Stimulated activated memory B cell treated with anti-CD40 and anti-IgM and Interleukin-4, amounts not matched to agents 10 μg/mL and 1 μg/mL and 100 μg/mL, for 72 hours (primary cell): ENCODE data around the gene ROR1.

Experiments used
- ATAC-seq: fragments of 150-1000 bp; cut with Tn5 transposase; 2 replicates; pipeline ENCODE4 v1.10.0; 2021
- H3K27ac Mint-ChIP-seq: one replicate; pipeline ENCODE4 v1.8.0; 2022; ENCODE audit warnings: mild to moderate bottlenecking, mixed read lengths
- H3K27me3 Mint-ChIP-seq: one replicate; pipeline ENCODE4 v1.8.0; 2022; ENCODE audit warnings: mixed read lengths
- H3K36me3 Mint-ChIP-seq: one replicate; pipeline ENCODE4 v1.8.0; 2022; ENCODE audit warnings: mixed read lengths
- H3K4me1 Mint-ChIP-seq: one replicate; pipeline ENCODE4 v1.8.0; 2022; ENCODE audit warnings: mixed read lengths
- H3K4me3 Mint-ChIP-seq: one replicate; pipeline ENCODE4 v1.8.0; 2022; ENCODE audit warnings: mild to moderate bottlenecking, moderate library complexity, mixed read lengths
- H3K9me3 Mint-ChIP-seq: one replicate; pipeline ENCODE4 v1.8.0; 2022; ENCODE audit warnings: mixed read lengths

Gene ROR1

DNA sequence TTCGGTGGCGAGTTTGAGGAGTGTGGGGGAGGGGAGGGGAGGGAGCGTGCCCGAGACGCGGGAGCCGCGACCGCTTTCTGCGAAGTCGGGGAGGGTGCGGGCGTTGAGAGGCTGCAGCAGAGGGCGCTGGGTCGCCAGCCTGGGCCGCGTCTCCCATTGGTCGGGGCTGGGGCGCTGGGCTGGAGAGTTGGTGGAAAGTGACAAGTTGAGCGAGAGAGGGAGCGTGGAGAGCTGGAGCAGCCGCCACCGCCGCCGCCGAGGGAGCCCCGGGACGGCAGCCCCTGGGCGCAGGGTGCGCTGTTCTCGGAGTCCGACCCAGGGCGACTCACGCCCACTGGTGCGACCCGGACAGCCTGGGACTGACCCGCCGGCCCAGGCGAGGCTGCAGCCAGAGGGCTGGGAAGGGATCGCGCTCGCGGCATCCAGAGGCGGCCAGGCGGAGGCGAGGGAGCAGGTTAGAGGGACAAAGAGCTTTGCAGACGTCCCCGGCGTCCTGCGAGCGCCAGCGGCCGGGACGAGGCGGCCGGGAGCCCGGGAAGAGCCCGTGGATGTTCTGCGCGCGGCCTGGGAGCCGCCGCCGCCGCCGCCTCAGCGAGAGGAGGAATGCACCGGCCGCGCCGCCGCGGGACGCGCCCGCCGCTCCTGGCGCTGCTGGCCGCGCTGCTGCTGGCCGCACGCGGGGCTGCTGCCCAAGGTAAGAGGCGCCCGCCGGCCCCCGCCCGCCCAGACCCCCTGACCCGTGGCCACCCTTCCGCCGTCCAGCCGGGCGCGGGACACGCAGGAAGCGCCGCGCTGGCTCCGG, at the start of gene ROR1:
ROR1 (plus strand) TSS at position 203 of the 802 bp plus-strand sequence.
- Mint-ChIP-seq H3K4me1 (peaks cover 16% of the 10 kb centered on the region), H3K27ac (no peak within 1 kb of the TSS), H3K36me3 (no peaks in the 10 kb centered on the region), H3K9me3 (no peaks in the 10 kb centered on the region), H3K27me3 (peaks cover 53% of the 10 kb centered on the region), H3K4me3 (peak within 1 kb of the TSS; percentile 76)
- peak; percentile 93 for ATAC-seq

DNA sequence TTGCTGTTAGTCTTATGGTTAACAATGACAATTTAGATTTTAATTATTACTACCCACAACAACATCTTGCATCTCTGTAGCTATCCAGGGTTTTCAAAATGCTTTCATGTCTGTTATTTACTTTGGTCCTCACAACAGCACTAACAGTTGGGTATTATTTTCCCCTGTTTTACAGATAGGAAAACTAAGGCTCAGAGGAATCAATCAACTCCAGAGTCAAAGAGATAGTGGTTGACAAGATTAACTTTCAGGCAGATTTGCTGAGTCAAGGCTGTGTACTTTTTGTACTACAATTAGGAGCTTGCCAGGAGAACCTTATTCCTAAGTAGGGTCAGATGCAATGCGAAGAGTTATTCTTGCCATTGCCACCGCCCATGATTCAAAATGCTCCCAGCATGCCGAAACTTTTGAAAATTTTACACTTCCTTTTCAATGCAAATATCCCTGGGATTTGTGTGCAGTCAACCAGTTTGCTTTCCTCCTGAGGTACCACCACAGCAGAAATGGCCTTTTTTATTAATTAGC, 49.4 kb upstream of the ROR1 start:
- no peaks in the 10 kb centered on the region for H3K36me3 Mint-ChIP-seq
- H3K4me3 Mint-ChIP-seq: no peak overlapping the region
- no peaks in the 10 kb centered on the region for H3K4me1 Mint-ChIP-seq
- H3K27me3 Mint-ChIP-seq: no peaks in the 10 kb centered on the region
- no peak for ATAC-seq
- H3K9me3 Mint-ChIP-seq: peaks cover 3% of the 10 kb centered on the region
- H3K27ac Mint-ChIP-seq: no peak overlapping the region

DNA sequence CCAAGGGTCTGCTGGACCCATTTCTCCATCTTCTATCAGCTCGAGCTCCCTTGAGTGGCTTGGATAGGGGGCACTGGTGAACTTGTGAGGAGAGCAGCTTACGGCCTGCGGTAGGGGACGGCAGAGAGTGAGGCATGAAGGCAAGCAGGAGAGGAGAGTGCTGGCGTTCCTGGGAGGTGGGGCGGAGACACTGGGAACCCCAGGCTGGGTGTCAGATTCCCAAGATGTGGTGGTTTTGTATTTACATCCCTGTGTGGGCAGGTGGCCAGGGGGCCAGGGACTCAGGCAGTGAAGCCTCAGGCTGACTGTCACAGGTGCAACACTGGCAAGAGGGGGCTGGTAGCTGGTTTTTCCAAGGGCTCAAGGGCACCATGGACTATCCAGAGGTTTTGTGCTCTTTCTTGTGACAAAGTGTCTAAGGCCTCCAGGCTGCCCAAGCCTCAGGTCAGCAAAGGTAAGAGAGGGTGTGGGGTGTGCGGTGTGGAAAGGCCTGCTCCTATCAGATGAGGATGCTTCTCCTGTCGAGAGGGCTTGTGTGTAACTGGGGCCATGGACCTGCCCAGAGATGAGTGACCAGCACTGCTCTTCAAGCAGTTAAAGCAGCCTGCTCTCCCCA, 45.1 kb upstream of the ROR1 start:
- Mint-ChIP-seq H3K36me3 (no peaks in the 10 kb centered on the region), H3K4me3 (no peak overlapping the region), H3K4me1 (peaks cover 5% of the 10 kb centered on the region), H3K27me3 (no peaks in the 10 kb centered on the region), H3K9me3 (peaks cover 3% of the 10 kb centered on the region), H3K27ac (no peak overlapping the region)
- no peak for ATAC-seq

DNA sequence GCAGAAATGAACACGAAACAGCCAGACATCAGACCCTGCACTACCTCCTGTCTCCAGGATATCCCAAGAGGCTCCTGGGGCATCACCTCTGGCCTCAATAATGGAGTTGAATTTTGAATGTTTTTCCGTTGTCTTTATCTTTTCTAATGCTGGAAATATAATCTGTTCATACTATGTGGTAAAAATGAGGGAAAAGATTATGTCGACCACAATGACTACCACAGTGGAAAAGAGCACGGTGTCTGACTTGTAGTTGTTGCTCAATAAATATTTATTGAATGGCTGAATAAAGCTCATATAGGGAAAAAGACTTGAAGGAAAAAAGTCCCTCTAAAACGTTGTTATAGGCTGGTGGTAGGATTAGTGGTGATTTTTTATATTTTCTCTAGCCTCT, 44.6 kb upstream of the ROR1 start:
- Mint-ChIP-seq H3K27ac (no peak overlapping the region), H3K4me3 (no peak overlapping the region), H3K27me3 (no peaks in the 10 kb centered on the region), H3K4me1 (peaks cover 5% of the 10 kb centered on the region), H3K36me3 (no peaks in the 10 kb centered on the region), H3K9me3 (peaks cover 3% of the 10 kb centered on the region)
- ATAC-seq: no peak

DNA sequence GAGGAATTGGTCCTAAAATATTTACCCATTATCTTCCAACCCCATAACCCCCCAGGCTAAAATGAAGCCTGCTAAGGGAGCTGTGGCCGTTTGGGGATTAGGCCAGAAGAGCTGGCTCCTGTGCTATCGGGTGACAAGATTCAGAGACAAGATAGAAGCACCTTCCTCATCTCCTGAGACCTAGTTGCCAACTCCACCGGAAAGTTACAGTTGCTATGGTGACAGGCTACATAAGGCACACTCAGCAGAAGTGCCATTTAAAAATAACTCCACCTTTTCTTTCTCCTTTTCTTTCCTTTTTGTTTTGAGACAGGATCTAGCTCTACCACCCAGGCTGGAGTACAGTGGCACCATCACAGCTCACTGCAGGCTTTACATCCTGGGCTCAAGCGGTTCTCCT, 43.6 kb upstream of the ROR1 start:
- Mint-ChIP-seq H3K4me1 (peaks cover 5% of the 10 kb centered on the region), H3K9me3 (peaks cover 6% of the 10 kb centered on the region), H3K36me3 (no peaks in the 10 kb centered on the region), H3K4me3 (no peak overlapping the region), H3K27me3 (peaks cover 8% of the 10 kb centered on the region), H3K27ac (no peak overlapping the region)
- ATAC-seq: no peak

DNA sequence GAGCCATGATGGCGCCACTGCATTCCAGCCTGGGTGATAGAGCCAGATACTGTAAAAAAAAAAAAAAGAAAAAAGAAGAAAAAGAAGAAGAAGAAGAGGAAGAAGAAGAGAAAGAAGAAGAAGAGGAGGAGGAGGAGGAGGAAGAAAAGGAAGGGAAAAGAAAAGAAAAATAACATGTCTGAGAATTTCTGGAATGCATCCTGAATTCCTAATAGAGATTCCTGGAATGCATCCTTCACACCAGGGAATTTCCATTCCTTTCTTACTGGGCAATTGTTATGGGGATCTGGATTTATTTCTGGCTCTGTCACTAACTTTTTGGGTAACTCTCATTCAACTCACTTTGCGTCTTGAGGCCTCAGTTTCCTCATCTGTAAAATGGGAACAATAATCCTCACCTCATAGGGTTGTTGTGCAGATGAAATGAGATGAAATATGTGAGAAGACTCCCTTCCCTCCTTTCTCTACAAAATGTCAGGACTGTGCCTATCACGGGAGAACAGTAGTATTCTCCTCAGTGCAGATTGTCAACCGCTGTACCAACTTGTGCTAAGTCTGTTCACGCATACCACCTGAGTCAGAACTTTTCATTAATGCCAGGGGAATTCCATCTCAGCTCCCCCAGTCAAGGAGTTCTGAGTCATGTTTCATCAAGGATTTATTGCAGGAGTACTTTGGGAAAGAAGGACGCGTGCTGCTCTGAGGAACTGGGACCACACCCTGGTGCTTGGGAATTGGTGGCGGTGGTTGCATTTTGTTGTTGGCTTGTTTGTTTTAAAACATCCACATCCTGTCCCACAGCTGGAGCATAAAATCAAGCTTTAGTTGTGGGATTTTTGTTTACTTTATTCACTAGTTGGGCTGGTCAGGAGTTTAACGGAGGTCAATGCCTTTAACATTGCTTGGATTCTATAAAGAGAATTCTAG, 42.4 kb upstream of the ROR1 start:
- no peak overlapping the region for H3K27ac Mint-ChIP-seq
- H3K27me3 Mint-ChIP-seq: peaks cover 20% of the 10 kb centered on the region
- H3K4me3 Mint-ChIP-seq: no peak overlapping the region
- H3K4me1 Mint-ChIP-seq: peaks cover 5% of the 10 kb centered on the region
- H3K9me3 Mint-ChIP-seq: peaks cover 11% of the 10 kb centered on the region
- ATAC-seq: no peak
- H3K36me3 Mint-ChIP-seq: no peaks in the 10 kb centered on the region

DNA sequence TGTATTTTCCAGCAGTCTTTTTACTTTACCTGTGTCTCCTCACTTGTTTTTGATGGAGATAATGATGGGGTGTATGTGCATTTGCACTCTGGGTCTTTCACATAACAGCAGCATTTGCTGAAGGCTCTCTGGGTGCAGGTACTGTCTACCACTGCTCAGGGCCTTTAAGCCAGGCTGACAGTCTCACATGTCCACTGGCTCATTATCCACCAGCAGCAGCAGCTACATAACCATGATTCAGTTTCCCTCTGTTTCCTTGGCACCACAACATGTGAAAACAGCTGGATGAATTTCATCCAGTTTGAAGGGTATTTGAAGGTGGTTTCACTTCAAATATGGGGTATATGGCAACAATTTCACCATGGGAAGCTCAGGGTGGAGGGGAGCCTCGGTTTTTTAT, 41.2 kb upstream of the ROR1 start:
- Mint-ChIP-seq H3K4me1 (peaks cover 5% of the 10 kb centered on the region), H3K27ac (no peak overlapping the region), H3K4me3 (no peak overlapping the region), H3K27me3 (peaks cover 31% of the 10 kb centered on the region), H3K9me3 (peaks cover 14% of the 10 kb centered on the region), H3K36me3 (no peaks in the 10 kb centered on the region)
- ATAC-seq: no peak

DNA sequence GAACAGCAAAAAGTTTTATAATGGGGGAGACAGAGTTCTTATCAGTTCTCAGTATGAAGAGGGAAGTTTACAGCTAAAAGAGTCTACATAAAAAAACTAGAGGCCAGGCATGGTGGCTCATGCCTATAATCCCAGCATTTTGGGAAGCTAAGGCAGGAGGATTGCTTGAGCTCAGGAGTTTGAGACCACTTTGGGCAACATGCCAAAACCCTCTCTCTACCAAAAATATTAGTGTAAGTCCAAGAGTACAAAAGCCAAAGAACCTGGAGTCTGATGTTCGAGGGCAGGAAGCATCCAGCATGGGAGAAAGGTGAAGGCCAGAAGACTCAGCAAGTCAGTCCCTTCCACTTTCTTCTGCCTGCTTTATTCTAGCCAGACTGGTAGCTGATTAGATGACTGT, 35.0 kb upstream of the ROR1 start:
- H3K27ac Mint-ChIP-seq: no peak overlapping the region
- H3K4me3 Mint-ChIP-seq: no peak overlapping the region
- H3K4me1 Mint-ChIP-seq: peaks cover 7% of the 10 kb centered on the region
- peaks cover 54% of the 10 kb centered on the region for H3K27me3 Mint-ChIP-seq
- no peaks in the 10 kb centered on the region for H3K36me3 Mint-ChIP-seq
- no peak for ATAC-seq
- H3K9me3 Mint-ChIP-seq: peaks cover 14% of the 10 kb centered on the region

DNA sequence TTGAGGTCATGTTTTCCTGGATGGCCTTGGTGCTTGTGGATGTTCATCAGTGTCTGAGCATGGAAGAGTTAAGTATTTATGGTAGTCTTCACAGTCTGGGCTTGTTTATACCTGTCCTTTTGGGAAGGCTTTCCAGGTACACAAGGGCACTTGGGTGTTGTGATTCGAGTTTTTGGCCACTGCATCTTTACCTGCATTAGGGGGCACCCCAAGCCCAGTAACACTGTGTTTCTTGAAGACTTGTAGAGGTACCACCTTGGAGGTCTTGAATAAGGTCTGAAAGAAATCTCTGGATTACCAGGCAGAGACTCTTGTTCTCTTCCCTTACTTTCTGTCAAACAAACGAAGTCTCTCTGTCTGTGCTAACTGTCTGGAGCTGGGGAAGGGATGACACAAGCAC, 34.4 kb upstream of the ROR1 start:
- Mint-ChIP-seq H3K9me3 (peaks cover 11% of the 10 kb centered on the region), H3K27ac (no peak overlapping the region), H3K4me3 (no peak overlapping the region), H3K27me3 (peaks cover 53% of the 10 kb centered on the region), H3K36me3 (no peaks in the 10 kb centered on the region), H3K4me1 (peaks cover 7% of the 10 kb centered on the region)
- no peak for ATAC-seq

DNA sequence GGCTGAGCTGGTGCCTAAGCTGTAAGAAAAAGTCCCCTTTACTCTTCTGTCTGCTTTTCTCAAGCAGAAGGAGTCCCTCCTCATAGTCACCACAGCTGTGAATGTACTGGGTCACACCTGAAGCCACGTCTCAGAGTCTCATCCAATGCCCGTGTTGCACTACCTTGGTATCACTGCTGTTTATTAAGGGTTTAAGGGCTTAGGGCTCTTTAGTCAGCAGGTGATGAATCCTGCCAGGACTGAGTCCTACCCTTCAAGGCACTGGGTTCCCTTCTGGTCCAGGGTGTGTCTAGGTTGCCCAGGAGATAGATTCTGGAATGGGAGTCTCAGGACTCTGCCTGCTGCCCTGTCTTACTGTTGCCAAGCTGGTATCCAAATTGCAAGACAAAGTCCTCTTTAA, 33.4 kb upstream of the ROR1 start:
- Mint-ChIP-seq H3K9me3 (peaks cover 9% of the 10 kb centered on the region), H3K36me3 (no peaks in the 10 kb centered on the region), H3K27ac (no peak overlapping the region), H3K4me1 (peaks cover 7% of the 10 kb centered on the region), H3K27me3 (peaks cover 45% of the 10 kb centered on the region), H3K4me3 (no peak overlapping the region)
- ATAC-seq: no peak

DNA sequence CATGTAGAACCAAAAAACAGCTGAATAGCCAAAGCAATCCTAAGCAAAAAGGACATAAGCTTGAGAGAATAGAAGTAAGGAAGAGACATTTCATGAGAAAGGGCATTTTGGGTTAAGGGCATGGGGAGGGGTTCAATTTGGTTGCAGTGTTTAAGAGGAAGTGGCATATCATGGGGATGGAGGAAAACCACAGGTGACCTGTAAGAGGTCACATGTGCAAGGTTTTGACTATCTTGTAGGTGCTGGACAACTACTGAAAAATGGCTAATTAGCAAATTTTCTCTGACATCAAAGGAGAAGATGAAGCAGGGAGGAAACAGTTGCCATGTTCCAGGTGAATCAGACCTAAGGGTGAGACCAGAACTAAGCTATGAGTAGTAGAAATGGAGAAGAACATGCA, 31.3 kb upstream of the ROR1 start:
- H3K27me3 Mint-ChIP-seq: peaks cover 37% of the 10 kb centered on the region
- no peaks in the 10 kb centered on the region for H3K9me3 Mint-ChIP-seq
- ATAC-seq: peak; percentile 52
- H3K27ac Mint-ChIP-seq: no peak overlapping the region
- peaks cover 7% of the 10 kb centered on the region for H3K4me1 Mint-ChIP-seq
- no peak overlapping the region for H3K4me3 Mint-ChIP-seq
- H3K36me3 Mint-ChIP-seq: no peaks in the 10 kb centered on the region

DNA sequence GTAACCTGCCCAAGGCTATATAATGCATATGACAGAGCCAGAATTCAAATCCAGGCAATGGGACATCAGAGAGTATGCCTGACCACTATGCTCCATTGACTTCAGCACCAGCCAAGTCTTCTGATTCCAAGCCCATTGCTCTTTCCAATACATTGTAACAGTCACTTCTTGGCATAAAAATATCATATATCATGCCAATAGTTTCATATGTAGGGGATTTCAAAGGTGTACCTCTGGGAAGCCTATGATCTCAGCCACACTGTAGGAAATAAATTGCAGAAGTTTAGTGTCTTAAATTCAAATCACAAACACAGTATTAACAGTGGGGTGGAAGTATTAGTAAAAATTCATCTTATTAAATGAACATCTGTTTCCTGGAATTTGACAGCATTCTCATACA, 30.0 kb upstream of the ROR1 start:
- Mint-ChIP-seq H3K36me3 (no peaks in the 10 kb centered on the region), H3K27me3 (peaks cover 41% of the 10 kb centered on the region), H3K9me3 (no peaks in the 10 kb centered on the region), H3K27ac (no peak overlapping the region), H3K4me3 (no peak overlapping the region), H3K4me1 (peaks cover 7% of the 10 kb centered on the region)
- no peak for ATAC-seq

DNA sequence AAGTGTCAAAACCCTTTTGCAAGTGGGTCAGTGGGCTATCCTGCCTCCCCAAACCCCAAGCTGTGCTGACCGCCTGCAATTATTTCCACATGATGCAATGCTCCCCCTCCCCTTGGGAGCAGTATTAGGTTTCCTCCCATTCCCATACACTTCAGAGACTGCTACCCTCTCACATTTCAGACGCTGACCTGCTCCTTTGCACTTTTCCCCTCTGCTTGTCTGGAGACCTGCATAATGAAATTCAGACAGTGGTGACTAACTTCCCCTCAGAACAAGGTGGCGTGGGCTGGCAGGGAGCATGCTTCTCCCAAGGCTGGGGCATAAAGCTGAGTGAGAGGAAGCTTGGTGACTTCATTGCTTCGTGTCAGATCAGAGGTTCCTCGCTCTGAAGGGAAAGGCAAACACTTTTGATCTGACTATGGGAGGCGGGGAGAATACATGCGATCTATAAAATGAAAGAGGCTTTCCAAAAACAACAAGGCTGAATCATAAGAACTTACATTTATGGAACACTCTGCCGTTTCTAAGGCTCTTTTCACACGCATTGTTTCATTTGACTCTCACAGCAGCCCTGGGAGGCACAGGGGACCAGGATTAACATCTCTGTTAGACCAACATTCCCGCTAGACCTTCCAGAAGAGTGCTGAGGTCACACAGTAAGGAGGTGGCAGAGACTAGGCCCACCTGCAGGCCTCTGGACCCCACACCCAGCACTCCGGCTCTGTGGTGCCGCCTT, 27.5 kb upstream of the ROR1 start:
- H3K27me3 Mint-ChIP-seq: peaks cover 39% of the 10 kb centered on the region
- H3K4me3 Mint-ChIP-seq: no peak overlapping the region
- no peak overlapping the region for H3K27ac Mint-ChIP-seq
- no peaks in the 10 kb centered on the region for H3K36me3 Mint-ChIP-seq
- H3K4me1 Mint-ChIP-seq: peaks cover 7% of the 10 kb centered on the region
- no peak for ATAC-seq
- no peaks in the 10 kb centered on the region for H3K9me3 Mint-ChIP-seq

DNA sequence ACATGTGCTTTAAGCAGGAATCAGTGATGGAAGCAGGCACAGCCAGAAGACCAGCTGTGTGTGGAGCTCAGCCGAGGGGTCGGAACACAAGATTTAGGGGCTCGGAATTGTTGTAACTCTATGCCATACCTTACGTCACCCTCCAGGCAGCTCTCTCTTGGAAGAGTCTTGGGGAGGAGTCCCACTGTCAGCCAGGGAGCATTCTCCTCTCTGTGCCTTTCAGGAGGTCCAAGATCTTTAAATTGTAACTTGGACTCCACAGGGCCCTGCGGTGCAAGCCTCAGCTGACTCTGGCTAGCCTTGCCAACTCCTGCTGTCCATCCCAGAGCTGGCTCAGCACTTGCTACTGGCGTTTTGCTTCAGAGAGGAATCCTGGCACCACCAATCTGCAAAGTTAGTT, 26.4 kb upstream of the ROR1 start:
- Mint-ChIP-seq H3K27ac (no peak overlapping the region), H3K4me1 (peaks cover 6% of the 10 kb centered on the region), H3K9me3 (no peaks in the 10 kb centered on the region), H3K36me3 (no peaks in the 10 kb centered on the region), H3K4me3 (no peak overlapping the region), H3K27me3 (peaks cover 29% of the 10 kb centered on the region)
- ATAC-seq: no peak
